ENCODE measurements around the gene FLT4.

The FLT4 gene

GRCh38 chr5:180603076-180603594 lies 46.3 kb downstream of the FLT4 start:
- no peak for DNase-seq

- no peak for DNase-seq
Observed at GRCh38 chr5:180602481-180603075, 46.8 kb downstream of the FLT4 start.

GRCh38 chr5:180601591-180602480 lies 47.6 kb downstream of the FLT4 start:
- DNase-seq = no peak

- no peak for DNase-seq
Observed at GRCh38 chr5:180600554-180601041, 48.8 kb downstream of the FLT4 start.

- no peak for DNase-seq
Observed at GRCh38 chr5:180599981-180600553, 49.3 kb downstream of the FLT4 start.

- no peak for DNase-seq
Observed at GRCh38 chr5:180599590-180599914, 49.8 kb downstream of the FLT4 start.

GRCh38 chr5:180598797-180599589 lies 50.4 kb downstream of the FLT4 start:
- DNase-seq = no peak

- no peak for DNase-seq
Observed at GRCh38 chr5:180598316-180598701, 51.1 kb downstream of the FLT4 start.

GRCh38 chr5:180596668-180597231 lies 52.6 kb downstream of the FLT4 start:
- DNase-seq = no peak

- DNase-seq = no peak
Observed at GRCh38 chr5:180596115-180596667, 53.2 kb downstream of the FLT4 start.

GRCh38 chr5:180595381-180596114 lies 53.9 kb downstream of the FLT4 start:
- DNase-seq = no peak

- DNase-seq = no peak
Observed at GRCh38 chr5:180595046-180595379, 54.4 kb downstream of the FLT4 start.

GRCh38 chr5:180594311-180595045 lies 54.9 kb downstream of the FLT4 start:
- DNase-seq = no peak

- DNase-seq = no peak
Observed at GRCh38 chr5:180593446-180594206, 55.8 kb downstream of the FLT4 start.

GRCh38 chr5:180592176-180592575 lies 57.2 kb downstream of the FLT4 start:
- DNase-seq = no peak

GRCh38 chr5:180591311-180591887 lies 58.0 kb downstream of the FLT4 start, which contains the start of gene SCGB3A1:
Gene SCGB3A1, minus strand, starts transcription at chr5:180591499. Its CDS starts 37 bp downstream, at chr5:180591462.
- DNase-seq = no peak

- no peak for DNase-seq
Observed at GRCh38 chr5:180590543-180591310, 58.7 kb downstream of the FLT4 start.

- no peak for DNase-seq
Observed at GRCh38 chr5:180589771-180590542, 59.4 kb downstream of the FLT4 start.
